ENCODE measurements around the gene CCDC51. TPM values are rescaled to one million over a fixed set of nuclear protein-coding genes. Genes with fewer than 3 reads are reported as not detected.

Gene CCDC51
- total RNA-seq, 1 experiment from 2014 or later = 27.8 TPM

- peak overlapping the region; percentile 92 for H3K27ac ChIP-seq (ENCODE audit: low read length)
- ChIA-PET POLR2A (ENCODE audit: unreplicated experiment) (interaction anchor here (0.6 to 1.9 kb wide), 2 partner anchors 84 to 534 kb away, joined by 3 to 10 read pairs; partner anchors contain the start of gene PFKFB4), CTCF (interaction anchor here (1.2 kb wide), 1 partner anchor 84 kb away, joined by 4 read pairs; no protein-coding TSS in a partner anchor)
- H4K20me1 ChIP-seq (ENCODE audit: low read length) = no peaks in the 10 kb centered on the region
- peak overlapping the region; percentile 97 for H3K4me2 ChIP-seq (ENCODE audit: low read length)
- no TSS peak for BruUV-seq (replicated peaks)
- peak overlapping the region; percentile 79 for H3K4me3 ChIP-seq (ENCODE audit: low read length)
- peaks cover 6% of the 10 kb centered on the region for H3F3A ChIP-seq (ENCODE audit: low read length, unreplicated experiment)
- peaks cover 43% of the 10 kb centered on the region for H3K79me2 ChIP-seq (ENCODE audit: low read length)
- H2AFZ ChIP-seq (ENCODE audit: low read length) = peak overlapping the region; percentile 84
- intact Hi-C loops (cut with micrococcal nuclease) = loop anchor here (2.0 kb wide), 1 partner anchor 33 kb away; no protein-coding TSS in a partner anchor
- H3K4me1 ChIP-seq (ENCODE audit: insufficient read depth, low read length) = peaks cover 20% of the 10 kb centered on the region
- H3K9me2 ChIP-seq (replicated peaks; ENCODE audit: low read length) = no peaks in the 10 kb centered on the region
- no peaks in the 10 kb centered on the region for H3K27me3 ChIP-seq (ENCODE audit: low read length)
- TF ChIP-seq CTCF (conservative IDR thresholded peaks at IDR 0.05; ENCODE audit: low read depth, low read length) (no peak), EZH2 (IDR thresholded peaks at IDR 0.05; ENCODE audit: low read length, unreplicated experiment) (no peak), EZH2phosphoT487 (IDR thresholded peaks at IDR 0.05; ENCODE audit: borderline replicate concordance, low read length) (no peak)
- no peak for DNase-seq
- ATAC-seq = no peak
- peak overlapping the region; percentile 92 for H3K9ac ChIP-seq (ENCODE audit: low read length)
- H3K9me3 ChIP-seq (ENCODE audit: low read length) = no peaks in the 10 kb centered on the region
- peaks cover 3% of the 10 kb centered on the region; the same call in 1 of the 2 replicates for H3K36me3 ChIP-seq (ENCODE audit: low read depth, low read length)
Measured at GRCh38 chr3:48473617-48473952, 33.7 kb upstream of the CCDC51 start.

DNA sequence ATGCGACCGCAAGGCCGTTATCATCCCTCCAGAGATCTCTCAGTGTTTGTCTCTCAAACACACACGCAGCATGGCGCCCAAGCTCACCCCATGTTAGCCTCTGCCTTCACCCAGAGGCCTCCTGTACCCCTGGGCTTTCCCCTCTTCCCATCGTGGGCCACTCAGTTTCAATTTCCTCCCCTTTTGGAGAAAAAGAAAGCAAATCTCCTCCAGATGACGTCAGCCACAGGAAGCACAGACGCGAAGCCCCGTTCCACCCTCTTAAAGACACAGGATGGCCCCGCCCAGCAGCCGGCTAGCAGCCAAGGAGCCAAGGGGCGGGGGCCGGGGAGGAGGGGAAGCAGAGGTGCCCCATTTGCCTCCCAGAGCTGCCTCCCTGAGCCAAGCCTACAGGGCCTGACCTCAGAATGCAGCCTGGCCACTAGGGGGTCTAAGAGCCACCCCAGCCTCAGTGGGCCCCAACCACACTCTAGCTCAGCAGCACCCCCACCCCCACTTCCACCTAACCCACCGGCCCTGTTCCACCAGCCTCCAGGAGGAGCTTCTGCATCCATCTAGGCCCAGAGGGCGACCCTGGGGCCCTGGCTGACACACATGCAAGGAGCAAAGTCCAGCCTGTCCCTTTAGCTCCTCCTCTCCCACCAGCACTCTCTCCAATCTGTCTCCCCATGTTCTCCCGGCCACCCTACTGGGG lies 33.2 kb upstream of the CCDC51 start:
- Histone ChIP-seq H4K20me1 (ENCODE audit: low read length) (no peaks in the 10 kb centered on the region), H3F3A (ENCODE audit: low read length, unreplicated experiment) (peaks cover 6% of the 10 kb centered on the region), H2AFZ (ENCODE audit: low read length) (peak overlapping the region; percentile 84), H3K4me3 (ENCODE audit: low read length) (peak overlapping the region; percentile 79), H3K79me2 (ENCODE audit: low read length) (peaks cover 48% of the 10 kb centered on the region), H3K36me3 (ENCODE audit: low read depth, low read length) (peaks cover 3% of the 10 kb centered on the region; the same call in 1 of the 2 replicates), H3K27ac (ENCODE audit: low read length) (peak overlapping the region; percentile 92), H3K4me1 (ENCODE audit: insufficient read depth, low read length) (peaks cover 20% of the 10 kb centered on the region), H3K27me3 (ENCODE audit: low read length) (no peaks in the 10 kb centered on the region), H3K4me2 (ENCODE audit: low read length) (peak overlapping the region; percentile 97), H3K9me3 (ENCODE audit: low read length) (no peaks in the 10 kb centered on the region), H3K9me2 (replicated peaks; ENCODE audit: low read length) (no peaks in the 10 kb centered on the region), H3K9ac (ENCODE audit: low read length) (peak overlapping the region; percentile 92)
- no TSS peak for BruUV-seq (replicated peaks)
- ATAC-seq (peak; percentile 84), DNase-seq (peak; percentile 90)
- ChIA-PET POLR2A (ENCODE audit: unreplicated experiment) (interaction anchor here (0.6 to 1.9 kb wide), 2 partner anchors 84 to 535 kb away, joined by 3 to 10 read pairs; partner anchors contain the start of gene PFKFB4), CTCF (interaction anchor here (1.2 kb wide), 1 partner anchor 85 kb away, joined by 4 read pairs; no protein-coding TSS in a partner anchor)
- TF ChIP-seq EZH2 (IDR thresholded peaks at IDR 0.05; ENCODE audit: low read length, unreplicated experiment) (no peak), CTCF (conservative IDR thresholded peaks at IDR 0.05; ENCODE audit: low read depth, low read length) (peak; percentile 59)
- intact Hi-C loops (cut with micrococcal nuclease) = loop anchor here (2.0 kb wide), 1 partner anchor 34 kb away; no protein-coding TSS in a partner anchor

DNA sequence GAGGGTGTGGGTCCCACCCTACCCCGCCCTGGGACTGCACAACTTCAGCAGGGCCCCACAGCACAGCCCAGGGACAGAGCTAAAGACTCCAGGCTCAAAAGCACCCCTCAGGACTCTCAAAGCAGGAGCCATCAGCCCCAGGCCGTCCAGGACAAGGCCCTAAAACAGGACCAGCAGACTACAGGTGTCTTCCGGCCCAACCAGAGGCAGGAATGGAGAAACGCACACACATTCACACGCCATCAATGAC lies 32.7 kb upstream of the CCDC51 start:
- BruUV-seq (replicated peaks) = TSS peak; percentile 80
- ATAC-seq = peak; percentile 45
- peak overlapping the region; percentile 92 for H3K9ac ChIP-seq (ENCODE audit: low read length)
- H3K79me2 ChIP-seq (ENCODE audit: low read length) = peaks cover 53% of the 10 kb centered on the region
- no peaks in the 10 kb centered on the region for H3K9me2 ChIP-seq (replicated peaks; ENCODE audit: low read length)
- peaks cover 6% of the 10 kb centered on the region for H3F3A ChIP-seq (ENCODE audit: low read length, unreplicated experiment)
- TF ChIP-seq EZH2 (IDR thresholded peaks at IDR 0.05; ENCODE audit: low read length, unreplicated experiment) (no peak), EZH2phosphoT487 (IDR thresholded peaks at IDR 0.05; ENCODE audit: borderline replicate concordance, low read length) (no peak), CTCF (conservative IDR thresholded peaks at IDR 0.05; ENCODE audit: low read depth, low read length) (no peak)
- H3K4me2 ChIP-seq (ENCODE audit: low read length) = peak overlapping the region; percentile 97
- CTCF ChIA-PET = interaction anchor here (1.2 kb wide), 1 partner anchor 85 kb away, joined by 4 read pairs; no protein-coding TSS in a partner anchor
- H3K4me1 ChIP-seq (ENCODE audit: insufficient read depth, low read length) = peaks cover 23% of the 10 kb centered on the region
- peaks cover 3% of the 10 kb centered on the region; the same call in 1 of the 2 replicates for H3K36me3 ChIP-seq (ENCODE audit: low read depth, low read length)
- no peaks in the 10 kb centered on the region for H4K20me1 ChIP-seq (ENCODE audit: low read length)
- H3K27me3 ChIP-seq (ENCODE audit: low read length) = no peaks in the 10 kb centered on the region
- DNase-seq = peak; percentile 65
- H3K4me3 ChIP-seq (ENCODE audit: low read length) = peak overlapping the region; percentile 79
- peak overlapping the region; percentile 84 for H2AFZ ChIP-seq (ENCODE audit: low read length)
- peak overlapping the region; percentile 92 for H3K27ac ChIP-seq (ENCODE audit: low read length)
- H3K9me3 ChIP-seq (ENCODE audit: low read length) = no peaks in the 10 kb centered on the region
- POLR2A ChIA-PET (ENCODE audit: unreplicated experiment) = interaction anchor here (1.9 kb wide), 1 partner anchor 85 kb away, joined by 10 read pairs; the partner anchor contains the start of gene PFKFB4
- intact Hi-C loops (cut with micrococcal nuclease) = loop anchor here (2.0 kb wide), 1 partner anchor 34 kb away; no protein-coding TSS in a partner anchor
